K562 (cell line): ENCODE measurements around the gene KEL. TPM values are rescaled to one million over a fixed set of nuclear protein-coding genes. Genes with fewer than 3 reads are reported as not detected.

Source experiments
- ATAC-seq: fragments of 200-7000 bp; cut with Tn5 transposase; 3 replicates; pipeline ENCODE4 v1.9.1; 2020; ENCODE audit warnings: moderate library complexity
- BruUV-seq: library from RNA; stranded (reverse); fragments of 400-500 nt; replicated peaks from 2 replicates; lab custom pipeline; 2021; lab: Mats Ljungman, UMichigan
- CTCF ChIA-PET: fragments of 300-600 bp; formaldehyde crosslinking; extraction: SDS; loops from one replicate; lab custom pipeline; 2021; ENCODE audit warnings: low intra/inter-chr PET ratio; lab: Yijun Ruan, JAX
- POLR2A ChIA-PET: fragments of 300-600, 350-650 bp; sonication (Branson Sonifier 250); formaldehyde crosslinking; extraction: SDS; loops from one replicate; lab custom pipeline; 2021; ENCODE audit warnings: antibody characterized with exemption, inconsistent platforms; lab: Yijun Ruan, JAX
- DNase-seq, 4 experiments: peaks; one replicate each; pipeline versions ENCODE4 v3.0.0 to v3.0.0-alpha.2; 2011 to 2018; ENCODE audit warnings: low spot score in 3 of 4, mixed read lengths in 3 of 4; ENCODE audit errors: extremely low read depth in 1 of 4
- FAIRE-seq: peaks from 2 replicates; lab custom pipeline; 2011; peaks lifted over from hg19 to GRCh38; lab: Jason Lieb, UNC
- H2AFZ ChIP-seq: 2 replicates; pipeline ENCODE4 v1.6.0; 2011; ENCODE audit warnings: low read depth, low read length, control low read depth, inconsistent platforms
- H3K27ac ChIP-seq: fragments of 200-600 bp; 3 replicates; pipeline ENCODE4 v1.8.0; 2011; ENCODE audit warnings: low read depth, mild to moderate bottlenecking, control low read depth, inconsistent platforms, low read length, moderate library complexity, mixed read lengths; ENCODE audit errors: extremely low read depth
- H3K27me3 ChIP-seq, 2 experiments: fragments of 300-600 bp in 1 of 2; 2 replicates in 1 of 2; 3 replicates in 1 of 2; pipeline versions ENCODE4 v1.6.0 to v1.8.0; 2011; ENCODE audit warnings: inconsistent platforms in 2 of 2, low read length in 2 of 2, mild to moderate bottlenecking in 1 of 2, mixed read lengths in 1 of 2, moderate library complexity in 1 of 2; ENCODE audit not compliant: control insufficient read depth in 2 of 2, insufficient read depth in 2 of 2
- H3K36me3 ChIP-seq: fragments of 300-600 bp; 3 replicates; pipeline ENCODE4 v1.8.0; 2011; ENCODE audit warnings: mild to moderate bottlenecking, low read length, inconsistent platforms; ENCODE audit not compliant: control insufficient read depth, insufficient read depth
- H3K4me1 ChIP-seq, 2 experiments: fragments of 200-600 bp in 1 of 2; replicated peaks in 1 of 2; 2 replicates in 1 of 2; 3 replicates in 1 of 2; pipeline versions ENCODE4 v1.5.1 to v1.8.0; 2011; ENCODE audit warnings: inconsistent platforms in 2 of 2, low read length in 2 of 2, mild to moderate bottlenecking in 1 of 2, mixed read lengths in 1 of 2, moderate library complexity in 1 of 2; ENCODE audit not compliant: control insufficient read depth in 2 of 2, insufficient read depth in 2 of 2
- H3K4me2 ChIP-seq: 2 replicates; pipeline ENCODE4 v1.6.1; 2011; ENCODE audit warnings: low read length, control low read depth, inconsistent platforms, mixed read lengths; ENCODE audit not compliant: insufficient read depth
- H3K4me3 ChIP-seq: fragments of 200-600 bp; sonication (generic), shearing (Covaris generic); 2 replicates; pipeline ENCODE4 v1.5.1; 2016; ENCODE audit warnings: control low read depth, inconsistent platforms
- H3K79me2 ChIP-seq: fragments of 200-600 bp; 3 replicates; pipeline ENCODE4 v1.8.0; 2011; ENCODE audit warnings: low read length, inconsistent platforms; ENCODE audit not compliant: control insufficient read depth, insufficient read depth
- H3K9ac ChIP-seq, 2 experiments: 2 replicates each; pipeline versions ENCODE4 v1.6.0 to v1.6.1; 2011; ENCODE audit warnings: low read depth in 2 of 2, low read length in 2 of 2, control low read depth in 1 of 2, inconsistent platforms in 1 of 2, mild to moderate bottlenecking in 1 of 2, mixed read lengths in 1 of 2; ENCODE audit not compliant: insufficient read depth in 1 of 2
- H3K9me1 ChIP-seq: one replicate; pipeline ENCODE4 v1.6.0; 2011; ENCODE audit warnings: inconsistent platforms, mild to moderate bottlenecking, low read length, moderate library complexity; ENCODE audit not compliant: control insufficient read depth, insufficient read depth
- H3K9me3 ChIP-seq: replicated peaks from 2 replicates; pipeline ENCODE4 v1.5.1; 2011; ENCODE audit warnings: low read depth, low read length, inconsistent platforms; ENCODE audit not compliant: control insufficient read depth, insufficient read depth
- H4K20me1 ChIP-seq: replicated peaks from 2 replicates; pipeline ENCODE4 v1.6.1; 2011; ENCODE audit warnings: low read length, inconsistent platforms, mixed read lengths; ENCODE audit not compliant: control insufficient read depth, insufficient read depth
- MEIS2 ChIP-seq: fragments of 450-650 bp; IDR thresholded peaks from 2 replicates; pipeline ENCODE4 v1.6.1; 2014; ENCODE audit warnings: mild to moderate bottlenecking; ENCODE audit not compliant: partially characterized antibody
- PBX2 ChIP-seq, 2 experiments: IDR thresholded peaks in 1 of 2; conservative IDR thresholded peaks in 1 of 2; 2 replicates each; pipeline ENCODE4 v1.6.1; 2016; ENCODE audit warnings: low read depth in 2 of 2, mild to moderate bottlenecking in 1 of 2, missing compliant biosample characterization in 1 of 2, missing genetic modification characterization in 1 of 2, moderate library complexity in 1 of 2
- SOX6 ChIP-seq: fragments of 450-650 bp; IDR thresholded peaks from 2 replicates; pipeline ENCODE4 v1.6.1; 2014; ENCODE audit warnings: mild to moderate bottlenecking
- STAT5A ChIP-seq: IDR thresholded peaks from 2 replicates; pipeline ENCODE4 v1.6.1; 2012; ENCODE audit warnings: low read length, inconsistent platforms, borderline replicate concordance
- TFAP4 ChIP-seq: sonication (generic); formaldehyde crosslinking; IDR thresholded peaks from 2 replicates; pipeline ENCODE4 v1.8.0; 2022; ENCODE audit warnings: missing genetic modification reagents, mild to moderate bottlenecking, moderate library complexity, borderline replicate concordance
- ZNF444 ChIP-seq: fragments of 250-450 bp; sonication (Bioruptor Pico); IDR thresholded peaks from 2 replicates; pipeline ENCODE4 v1.4.0; 2020; ENCODE audit warnings: mild to moderate bottlenecking, moderate library complexity
- ZNF766 ChIP-seq: fragments of 200-800 bp; sonication (Bioruptor generic); conservative IDR thresholded peaks from 2 replicates; pipeline ENCODE4 v1.6.1; 2016; ENCODE audit warnings: missing genetic modification characterization, missing compliant biosample characterization
- in situ Hi-C: fragments of 300-500 bp; cut with MboI; formaldehyde crosslinking; loops from 4 replicates; pipeline ENCODE4 v1.15.0; 2018; ENCODE audit warnings: inconsistent platforms, mixed read lengths
- intact Hi-C: fragments of 100-400 bp; cut with micrococcal nuclease; formaldehyde crosslinking; loops from 2 replicates; pipeline ENCODE4 v1.14.2; 2022
- polyA plus RNA-seq, 8 experiments: library from polyadenylated mRNA; depleted of rRNA in 4 of 8; stranded (reverse) in 5 of 8; unstranded in 3 of 8; fragments of >200 nt; fragmentation: Nextera tagmentation in 2 of 8; fragmentation: Illumina TruSeq in 1 of 8; extraction: Ambion mirVana in 2 of 8; extraction: Trizol in 1 of 8; gene quantifications; 2 replicates each; pipeline versions ENCODE4 v1.2.1 to v1.2.3, GENCODE V29; 2011 to 2014; ENCODE audit warnings: inconsistent platforms in 1 of 8, missing spikeins in 1 of 8
- total RNA-seq, 7 experiments: library from RNA; depleted of rRNA in 6 of 7; stranded (reverse); fragments of >200 nt in 6 of 7; fragmentation: Illumina TruSeq in 2 of 7; extraction: Trizol in 2 of 7; gene quantifications; 2 replicates each; pipeline versions ENCODE4 v1.2.1 to v1.2.3, GENCODE V29; 2011 to 2021; ENCODE audit warnings: low replicate concordance in 1 of 7
- TF ChIP-seq, protein P1 (sequence below), 2 experiments: fragments of 250-450 bp in 1 of 2; fragments of 450-650 bp in 1 of 2; sonication (Bioruptor Pico) in 1 of 2; IDR thresholded peaks; 2 replicates each; pipeline versions ENCODE4 v1.6.1 to v1.8.0; 2016 to 2021; ENCODE audit warnings: mild to moderate bottlenecking in 2 of 2, moderate library complexity in 2 of 2, missing compliant biosample characterization in 1 of 2, missing genetic modification characterization in 1 of 2
- TF ChIP-seq, protein P2 (sequence below): sonication (generic); formaldehyde crosslinking; IDR thresholded peaks from 2 replicates; pipeline ENCODE4 v1.8.0; 2022; ENCODE audit warnings: mild to moderate bottlenecking, low read depth, missing genetic modification reagents
- TF ChIP-seq, protein P3 (sequence below): sonication (generic); formaldehyde crosslinking; IDR thresholded peaks from 2 replicates; pipeline ENCODE4 v1.8.1; 2023; ENCODE audit warnings: mild to moderate bottlenecking, missing genetic modification reagents

The KEL gene
- total and polyA plus RNA-seq, 9 of the 15 experiments (the other 6 are each of a cell fraction or from before 2014, with no cell fraction given): 9.0 to 47.4 (median 22.2) TPM

DNA sequence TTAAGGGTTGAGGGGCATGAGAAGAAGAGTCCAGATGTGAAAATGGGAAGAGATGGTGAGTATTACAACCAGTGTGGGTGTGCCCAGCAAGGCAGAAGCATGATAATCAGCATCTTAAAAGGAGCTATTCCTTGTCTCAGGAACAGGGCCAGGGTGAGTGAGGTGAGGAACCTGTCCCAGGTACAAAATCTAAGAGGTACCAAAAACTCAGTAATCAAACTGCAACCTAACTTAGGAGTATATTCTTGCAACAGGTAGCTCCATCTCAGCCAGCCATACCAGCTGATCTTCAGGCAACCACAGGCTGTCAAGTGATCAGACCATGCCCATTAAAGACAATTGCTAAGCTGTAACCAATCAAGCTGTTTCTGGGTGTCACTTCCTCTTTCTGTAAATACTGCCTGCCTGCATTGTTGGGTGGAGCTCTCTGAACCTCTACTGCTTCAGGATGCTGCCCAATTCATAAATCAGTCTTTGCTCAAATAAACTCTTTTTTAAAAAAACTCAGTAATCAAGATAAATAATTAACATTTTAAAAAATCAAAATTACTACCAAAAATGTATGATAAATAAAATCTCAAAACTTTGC, 7.4 kb downstream of the KEL start:
- Histone ChIP-seq H3K9me3 (no peaks in the 10 kb centered on the region), H2AFZ (no peak overlapping the region), H3K27me3 (no peaks in the 10 kb centered on the region), H3K36me3 (peaks cover 86% of the 10 kb centered on the region), H3K27ac (no peak overlapping the region), H3K4me3 (no peak overlapping the region), H3K4me1 (peaks cover 18 to 25% of the 10 kb centered on the region in 2 experiments), H3K4me2 (no peak overlapping the region), H4K20me1 (peaks cover 6% of the 10 kb centered on the region), H3K79me2 (peaks cover 1% of the 10 kb centered on the region; the same call in 1 of the 3 replicates), H3K9me1 (no peaks in the 10 kb centered on the region), H3K9ac (no peak overlapping the region)
- peak; percentile 58 for ATAC-seq
- no peak for DNase-seq
- intact Hi-C loops (no loop called here), in situ Hi-C loops (no loop called here)
- CTCF ChIA-PET: no interaction called here
- POLR2A ChIA-PET: interaction anchor here (0.6 kb wide), 1 partner anchor 56 kb away, joined by 3 read pairs; no protein-coding TSS in a partner anchor
- BruUV-seq: no TSS peak
- peak; percentile 62 for FAIRE-seq
- TF ChIP-seq ZNF766 (peak; percentile 93), TFAP4 (CRISPR knock-in tag) (peak; percentile 54), SOX6 (peak; percentile 28; the same call in 1 of the 2 replicates), PBX2 (CRISPR knock-in tag; IDR thresholded peaks at IDR 0.05; ENCODE audit: low read depth) (no peak), PBX2 (tag; conservative IDR thresholded peaks at IDR 0.05; ENCODE audit: low read depth) (peak; percentile 43), STAT5A (no peak), MEIS2 (peak; percentile 53), ZNF444 (CRISPR knock-in tag) (no peak)
- TF ChIP-seq, protein P1, sequence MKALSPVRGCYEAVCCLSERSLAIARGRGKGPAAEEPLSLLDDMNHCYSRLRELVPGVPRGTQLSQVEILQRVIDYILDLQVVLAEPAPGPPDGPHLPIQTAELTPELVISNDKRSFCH (CRISPR knock-in tag; IDR thresholded peaks at IDR 0.05): no peak
- TF ChIP-seq, protein P1 (tag; IDR thresholded peaks at IDR 0.05): 0 out of 2 replicates have a peak, but pooled peaks have one; percentile 37
- TF ChIP-seq, protein P2, sequence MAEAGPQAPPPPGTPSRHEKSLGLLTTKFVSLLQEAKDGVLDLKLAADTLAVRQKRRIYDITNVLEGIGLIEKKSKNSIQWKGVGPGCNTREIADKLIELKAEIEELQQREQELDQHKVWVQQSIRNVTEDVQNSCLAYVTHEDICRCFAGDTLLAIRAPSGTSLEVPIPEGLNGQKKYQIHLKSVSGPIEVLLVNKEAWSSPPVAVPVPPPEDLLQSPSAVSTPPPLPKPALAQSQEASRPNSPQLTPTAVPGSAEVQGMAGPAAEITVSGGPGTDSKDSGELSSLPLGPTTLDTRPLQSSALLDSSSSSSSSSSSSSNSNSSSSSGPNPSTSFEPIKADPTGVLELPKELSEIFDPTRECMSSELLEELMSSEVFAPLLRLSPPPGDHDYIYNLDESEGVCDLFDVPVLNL (CRISPR knock-in tag): 0 out of 2 replicates have a peak, but pooled peaks have one; percentile 39
- TF ChIP-seq, protein P3, sequence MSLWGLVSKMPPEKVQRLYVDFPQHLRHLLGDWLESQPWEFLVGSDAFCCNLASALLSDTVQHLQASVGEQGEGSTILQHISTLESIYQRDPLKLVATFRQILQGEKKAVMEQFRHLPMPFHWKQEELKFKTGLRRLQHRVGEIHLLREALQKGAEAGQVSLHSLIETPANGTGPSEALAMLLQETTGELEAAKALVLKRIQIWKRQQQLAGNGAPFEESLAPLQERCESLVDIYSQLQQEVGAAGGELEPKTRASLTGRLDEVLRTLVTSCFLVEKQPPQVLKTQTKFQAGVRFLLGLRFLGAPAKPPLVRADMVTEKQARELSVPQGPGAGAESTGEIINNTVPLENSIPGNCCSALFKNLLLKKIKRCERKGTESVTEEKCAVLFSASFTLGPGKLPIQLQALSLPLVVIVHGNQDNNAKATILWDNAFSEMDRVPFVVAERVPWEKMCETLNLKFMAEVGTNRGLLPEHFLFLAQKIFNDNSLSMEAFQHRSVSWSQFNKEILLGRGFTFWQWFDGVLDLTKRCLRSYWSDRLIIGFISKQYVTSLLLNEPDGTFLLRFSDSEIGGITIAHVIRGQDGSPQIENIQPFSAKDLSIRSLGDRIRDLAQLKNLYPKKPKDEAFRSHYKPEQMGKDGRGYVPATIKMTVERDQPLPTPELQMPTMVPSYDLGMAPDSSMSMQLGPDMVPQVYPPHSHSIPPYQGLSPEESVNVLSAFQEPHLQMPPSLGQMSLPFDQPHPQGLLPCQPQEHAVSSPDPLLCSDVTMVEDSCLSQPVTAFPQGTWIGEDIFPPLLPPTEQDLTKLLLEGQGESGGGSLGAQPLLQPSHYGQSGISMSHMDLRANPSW (CRISPR knock-in tag): 0 out of 2 replicates have a peak, but pooled peaks have one; percentile 50
